Nephron (organoid): ENCODE measurements around the gene WDR5.

Source experiments
- H3K27ac Mint-ChIP-seq, 3 experiments: 2 replicates each; pipeline ENCODE4 v1.8.0; 2020; ENCODE audit warnings: mixed read lengths in 3 of 3, mild to moderate bottlenecking in 2 of 3, moderate library complexity in 1 of 3
- H3K27me3 Mint-ChIP-seq: 2 replicates; pipeline ENCODE4 v1.8.0; 2021; ENCODE audit warnings: low read depth, mild to moderate bottlenecking, moderate library complexity, mixed read lengths
- H3K36me3 Mint-ChIP-seq: 2 replicates; pipeline ENCODE4 v1.8.0; 2020; ENCODE audit warnings: low read depth, mixed read lengths
- H3K4me1 Mint-ChIP-seq: 2 replicates; pipeline ENCODE4 v1.8.0; 2020; ENCODE audit warnings: mixed read lengths
- H3K4me3 Mint-ChIP-seq, 3 experiments: 2 replicates each; pipeline ENCODE4 v1.8.0; 2020; ENCODE audit warnings: mild to moderate bottlenecking in 3 of 3, mixed read lengths in 3 of 3, moderate library complexity in 2 of 3
- H3K9me3 Mint-ChIP-seq: 2 replicates; pipeline ENCODE4 v1.8.0; 2020; ENCODE audit warnings: mixed read lengths
- TF ChIP-seq, protein P1 (sequence below), 3 experiments: fragments of 200-600 bp; sonication (generic); IDR thresholded peaks; one replicate each; pipeline ENCODE4 v1.5.0; 2021; ENCODE audit warnings: antibody characterized with exemption in 3 of 3; ENCODE audit not compliant: unreplicated experiment in 3 of 3

The WDR5 gene

GRCh38 chr9:134175808-134176598 lies 40.1 kb downstream of the WDR5 start:
- H3K27me3 Mint-ChIP-seq: peaks cover 59% of the 10 kb centered on the region
- peak overlapping the region in 1 of 3 experiments; percentile 24 for H3K27ac Mint-ChIP-seq
- H3K9me3 Mint-ChIP-seq: no peaks in the 10 kb centered on the region
- H3K4me1 Mint-ChIP-seq: peaks cover 28% of the 10 kb centered on the region
- H3K36me3 Mint-ChIP-seq: no peaks in the 10 kb centered on the region
- no peak overlapping the region for H3K4me3 Mint-ChIP-seq
- TF ChIP-seq, protein P1, sequence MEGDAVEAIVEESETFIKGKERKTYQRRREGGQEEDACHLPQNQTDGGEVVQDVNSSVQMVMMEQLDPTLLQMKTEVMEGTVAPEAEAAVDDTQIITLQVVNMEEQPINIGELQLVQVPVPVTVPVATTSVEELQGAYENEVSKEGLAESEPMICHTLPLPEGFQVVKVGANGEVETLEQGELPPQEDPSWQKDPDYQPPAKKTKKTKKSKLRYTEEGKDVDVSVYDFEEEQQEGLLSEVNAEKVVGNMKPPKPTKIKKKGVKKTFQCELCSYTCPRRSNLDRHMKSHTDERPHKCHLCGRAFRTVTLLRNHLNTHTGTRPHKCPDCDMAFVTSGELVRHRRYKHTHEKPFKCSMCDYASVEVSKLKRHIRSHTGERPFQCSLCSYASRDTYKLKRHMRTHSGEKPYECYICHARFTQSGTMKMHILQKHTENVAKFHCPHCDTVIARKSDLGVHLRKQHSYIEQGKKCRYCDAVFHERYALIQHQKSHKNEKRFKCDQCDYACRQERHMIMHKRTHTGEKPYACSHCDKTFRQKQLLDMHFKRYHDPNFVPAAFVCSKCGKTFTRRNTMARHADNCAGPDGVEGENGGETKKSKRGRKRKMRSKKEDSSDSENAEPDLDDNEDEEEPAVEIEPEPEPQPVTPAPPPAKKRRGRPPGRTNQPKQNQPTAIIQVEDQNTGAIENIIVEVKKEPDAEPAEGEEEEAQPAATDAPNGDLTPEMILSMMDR (IDR thresholded peaks at IDR 0.05; ENCODE audit: unreplicated experiment in 3 of 3): peak in 2 of 3 experiments; percentile 14 to 24

- Mint-ChIP-seq H3K4me3 (no peak overlapping the region), H3K9me3 (no peaks in the 10 kb centered on the region), H3K4me1 (peaks cover 25% of the 10 kb centered on the region), H3K27ac (peak overlapping the region in 1 of 3 experiments; percentile 24), H3K27me3 (peaks cover 55% of the 10 kb centered on the region), H3K36me3 (no peaks in the 10 kb centered on the region)
- TF ChIP-seq, protein P1 (IDR thresholded peaks at IDR 0.05; ENCODE audit: unreplicated experiment in 3 of 3): no peak
Measured at GRCh38 chr9:134176599-134176968, 40.7 kb downstream of the WDR5 start.

DNA sequence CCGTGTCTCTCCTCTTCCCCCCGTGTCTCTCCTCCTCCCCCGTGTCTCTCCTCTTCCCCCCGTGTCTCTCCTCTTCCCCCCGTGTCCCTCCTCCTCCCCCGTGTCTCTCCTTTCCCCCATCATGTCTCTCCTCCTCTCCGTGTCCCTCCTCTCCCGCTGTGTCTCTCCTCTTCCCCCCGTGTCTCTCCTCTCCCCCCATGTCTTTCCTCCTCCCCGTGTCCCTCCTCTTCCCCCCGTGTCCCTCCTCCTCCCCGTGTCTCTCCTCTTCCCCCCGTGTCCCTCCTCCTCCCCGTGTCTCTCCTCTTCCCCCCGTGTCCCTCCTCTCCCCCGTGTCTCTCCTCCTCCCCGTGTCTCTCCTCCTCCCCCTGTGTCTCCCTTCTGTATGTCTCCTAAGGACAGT lies 41.3 kb downstream of the WDR5 start:
- H3K4me3 Mint-ChIP-seq: no peak overlapping the region
- H3K27ac Mint-ChIP-seq: no peak overlapping the region

GRCh38 chr9:134177624-134178393 lies 41.9 kb downstream of the WDR5 start:
- H3K27me3 Mint-ChIP-seq: peaks cover 56% of the 10 kb centered on the region
- H3K36me3 Mint-ChIP-seq: peaks cover 6% of the 10 kb centered on the region
- peaks cover 20% of the 10 kb centered on the region for H3K4me1 Mint-ChIP-seq
- H3K4me3 Mint-ChIP-seq: no peak overlapping the region
- TF ChIP-seq, protein P1 (IDR thresholded peaks at IDR 0.05; ENCODE audit: unreplicated experiment in 3 of 3): no peak
- H3K27ac Mint-ChIP-seq: no peak overlapping the region
- peaks cover 5% of the 10 kb centered on the region for H3K9me3 Mint-ChIP-seq

More for the DNA sequence above, 41.3 kb downstream of the WDR5 start:
- Mint-ChIP-seq H3K4me1 (peaks cover 19% of the 10 kb centered on the region), H3K27me3 (peaks cover 55% of the 10 kb centered on the region), H3K36me3 (no peaks in the 10 kb centered on the region), H3K9me3 (no peaks in the 10 kb centered on the region)
- TF ChIP-seq, protein P1 (IDR thresholded peaks at IDR 0.05; ENCODE audit: unreplicated experiment in 3 of 3): no peak

DNA sequence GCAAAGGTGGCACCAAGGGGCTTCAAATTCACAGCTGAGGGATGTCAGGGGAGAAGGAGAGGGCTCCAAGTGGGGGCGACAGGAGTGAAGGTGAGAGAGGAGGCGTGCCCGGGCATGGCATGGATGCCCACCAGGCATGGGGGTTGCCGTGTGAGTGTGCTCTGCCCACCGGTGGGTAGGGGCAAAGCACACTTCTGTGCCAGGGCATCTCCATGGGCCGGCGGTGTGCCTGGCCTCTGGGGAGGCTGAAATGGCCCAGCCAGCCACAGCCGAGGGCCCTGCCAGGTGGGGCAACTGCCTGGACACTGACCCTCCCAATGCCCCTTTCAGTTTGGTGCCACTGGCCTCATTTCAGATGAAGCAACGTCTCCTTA lies 42.5 kb downstream of the WDR5 start:
- Mint-ChIP-seq H3K4me1 (peaks cover 17% of the 10 kb centered on the region), H3K36me3 (peaks cover 7% of the 10 kb centered on the region), H3K27me3 (peaks cover 55% of the 10 kb centered on the region), H3K4me3 (no peak overlapping the region), H3K27ac (no peak overlapping the region), H3K9me3 (peaks cover 5% of the 10 kb centered on the region)
- TF ChIP-seq, protein P1 (IDR thresholded peaks at IDR 0.05; ENCODE audit: unreplicated experiment in 3 of 3): no peak
